DND-41 (cell line): ENCODE results near the gene MOK.

Experiments used
- ATAC-seq: fragments of 200-7000 bp; cut with Tn5 transposase; 3 replicates; pipeline ENCODE4 v1.9.1; 2021; ENCODE audit warnings: low read depth; ENCODE audit not compliant: insufficient read depth
- DNase-seq: peaks from one replicate; pipeline ENCODE4 v3.0.0-alpha.2; 2020
- H2AFZ ChIP-seq: 2 replicates; pipeline ENCODE4 v1.6.0; 2012; ENCODE audit warnings: low read depth, low read length
- H3K27ac ChIP-seq: 2 replicates; pipeline ENCODE4 v1.5.1; 2012; ENCODE audit warnings: low read length, inconsistent platforms
- H3K27me3 ChIP-seq: fragments of 200-600 bp; sonication (generic); 2 replicates; pipeline ENCODE4 v1.6.0; 2012; ENCODE audit warnings: low read length, mild to moderate bottlenecking, inconsistent platforms; ENCODE audit not compliant: insufficient read depth, poor library complexity
- H3K36me3 ChIP-seq: 2 replicates; pipeline ENCODE4 v1.5.1; 2012; ENCODE audit warnings: low read length, inconsistent platforms; ENCODE audit not compliant: insufficient read depth
- H3K4me1 ChIP-seq: 2 replicates; pipeline ENCODE4 v1.5.1; 2012; ENCODE audit warnings: mild to moderate bottlenecking, low read length; ENCODE audit not compliant: insufficient read depth
- H3K4me2 ChIP-seq: 2 replicates; pipeline ENCODE4 v1.6.0; 2012; ENCODE audit warnings: mild to moderate bottlenecking, moderate library complexity, low read length, inconsistent platforms; ENCODE audit not compliant: insufficient read depth
- H3K4me3 ChIP-seq, 2 experiments: fragments of 200-600 bp in 1 of 2; shearing (Covaris generic) in 1 of 2; 2 replicates each; pipeline ENCODE4 v1.5.1; 2012 to 2016; ENCODE audit warnings: inconsistent platforms in 2 of 2, low read length in 2 of 2, mild to moderate bottlenecking in 2 of 2, low read depth in 1 of 2, moderate library complexity in 1 of 2
- H3K79me2 ChIP-seq: 2 replicates; pipeline ENCODE4 v1.6.0; 2012; ENCODE audit warnings: low read length, inconsistent platforms; ENCODE audit not compliant: insufficient read depth
- H3K9ac ChIP-seq: 2 replicates; pipeline ENCODE4 v1.6.0; 2012; ENCODE audit warnings: low read depth, mild to moderate bottlenecking, inconsistent platforms, low read length, moderate library complexity
- H3K9me3 ChIP-seq: 2 replicates; pipeline ENCODE4 v1.5.1; 2012; ENCODE audit warnings: low read length, moderate library complexity, mild to moderate bottlenecking, inconsistent platforms; ENCODE audit not compliant: insufficient read depth, severe bottlenecking
- H4K20me1 ChIP-seq: 2 replicates; pipeline ENCODE4 v1.6.0; 2012; ENCODE audit warnings: low read length; ENCODE audit not compliant: insufficient read depth
- CTCF ChIP-seq: IDR thresholded peaks from 2 replicates; pipeline ENCODE4 v1.5.1; 2012; ENCODE audit warnings: borderline replicate concordance, low read length, moderate library complexity, mild to moderate bottlenecking; ENCODE audit not compliant: poor library complexity, severe bottlenecking; ENCODE audit errors: extremely low read depth
- EZH2 ChIP-seq: IDR thresholded peaks from 3 replicates; pipeline ENCODE4 v1.6.1; 2012; ENCODE audit warnings: borderline replicate concordance, low read depth, mild to moderate bottlenecking, moderate library complexity, low read length, inconsistent platforms; ENCODE audit not compliant: severe bottlenecking

Gene MOK

GRCh38 chr14:102320671-102321455, 15.9 kb upstream of the MOK start:
- ATAC-seq (no peak), DNase-seq (no peak)
- TF ChIP-seq EZH2: no peak
- no peak for TF ChIP-seq CTCF
- H3K9me3 ChIP-seq: no peaks in the 10 kb centered on the region
- no peaks in the 10 kb centered on the region for H4K20me1 ChIP-seq
- H3K4me2 ChIP-seq: peak overlapping the region; percentile 97
- peak overlapping the region; percentile 43 to 81; a peak in 3 of 4 replicates for H3K4me3 ChIP-seq
- H2AFZ ChIP-seq: peak overlapping the region; percentile 81; the same call in 1 of the 2 replicates
- peaks cover 17% of the 10 kb centered on the region for H3K36me3 ChIP-seq
- no peaks in the 10 kb centered on the region for H3K27me3 ChIP-seq
- peak overlapping the region; percentile 75; the same call in 1 of the 2 replicates for H3K27ac ChIP-seq
- H3K9ac ChIP-seq: peak overlapping the region; percentile 92
- peaks cover 49% of the 10 kb centered on the region for H3K4me1 ChIP-seq
- H3K79me2 ChIP-seq: peaks cover 23% of the 10 kb centered on the region

GRCh38 chr14:102320033-102320660, 15.2 kb upstream of the MOK start:
- peaks cover 55% of the 10 kb centered on the region for H3K4me1 ChIP-seq
- peak overlapping the region; percentile 75 for H3K27ac ChIP-seq
- H2AFZ ChIP-seq: peak overlapping the region; percentile 81
- no peaks in the 10 kb centered on the region for H4K20me1 ChIP-seq
- H3K9ac ChIP-seq: peak overlapping the region; percentile 92
- H3K79me2 ChIP-seq: peaks cover 23% of the 10 kb centered on the region
- peaks cover 17% of the 10 kb centered on the region for H3K36me3 ChIP-seq
- ATAC-seq (peak; percentile 21), DNase-seq (peak; percentile 47)
- H3K4me3 ChIP-seq: peak overlapping the region; percentile 43 to 81
- no peaks in the 10 kb centered on the region for H3K27me3 ChIP-seq
- no peaks in the 10 kb centered on the region for H3K9me3 ChIP-seq
- TF ChIP-seq CTCF (no peak), EZH2 (no peak)
- H3K4me2 ChIP-seq: peak overlapping the region; percentile 97

GRCh38 chr14:102319351-102320032, 14.5 kb upstream of the MOK start, which contains the start of gene ZNF839:
ZNF839 (plus strand) TSS chr14:102319746; CDS start chr14:102319766, 20 bp downstream.
- peak within 1 kb of the TSS; percentile 81 for H2AFZ ChIP-seq

More at GRCh38 chr14:102319351-102320032, 14.5 kb upstream of the MOK start, which contains the start of gene ZNF839:
- H3K27ac ChIP-seq: peak within 1 kb of the TSS; percentile 75
- H4K20me1 ChIP-seq: no peaks in the 10 kb centered on the region
- peak within 1 kb of the TSS; percentile 92 for H3K9ac ChIP-seq
- peak within 1 kb of the TSS; percentile 97 for H3K4me2 ChIP-seq
- H3K36me3 ChIP-seq: peaks cover 17% of the 10 kb centered on the region
- no peak for TF ChIP-seq EZH2
- TF ChIP-seq CTCF: no peak
- H3K4me3 ChIP-seq: peak within 1 kb of the TSS; percentile 43 to 81
- H3K79me2 ChIP-seq: peaks cover 23% of the 10 kb centered on the region
- DNase-seq (peak; percentile 95), ATAC-seq (peak; percentile 73)
- H3K4me1 ChIP-seq: peaks cover 62% of the 10 kb centered on the region
- H3K27me3 ChIP-seq: no peaks in the 10 kb centered on the region
- no peaks in the 10 kb centered on the region for H3K9me3 ChIP-seq
